Spleen (tissue), 11 donors: ENCODE data around the gene UGT1A7. TPM values are rescaled to one million over a fixed set of nuclear protein-coding genes. Genes with fewer than 3 reads are reported as not detected.
"Not testable (repeated sequence)": the region's sequence is repeated elsewhere in the genome, so short reads cannot be mapped to it uniquely, and the experiment has no call there.

Source experiments
- DNase-seq: peaks from one replicate; pipeline ENCODE4 v3.0.0-alpha.2; 2020
- H3K27ac ChIP-seq, 8 donors: fragments of 200-600 bp; sonication (generic) in 7 of 8; 1 replicate in 4 of 8; 2 replicates in 4 of 8; pipeline versions ENCODE4 v1.5.0 to v1.8.0; 2016 to 2021; ENCODE audit warnings: inconsistent platforms in 4 of 8, mild to moderate bottlenecking in 4 of 8, moderate library complexity in 1 of 8
- H3K27me3 ChIP-seq, 7 donors: fragments of 200-600 bp; sonication (generic) in 6 of 7; replicated peaks in 1 of 7; 1 replicate in 4 of 7; 2 replicates in 3 of 7; pipeline versions ENCODE4 v1.5.0 to v1.8.0; 2016 to 2021; ENCODE audit warnings: inconsistent platforms in 3 of 7, mild to moderate bottlenecking in 1 of 7
- H3K36me3 ChIP-seq, 6 donors: fragments of 200-600 bp; sonication (generic) in 5 of 6; 1 replicate in 4 of 6; 2 replicates in 2 of 6; pipeline versions ENCODE4 v1.5.0 to v1.8.0; 2016 to 2021; ENCODE audit warnings: inconsistent platforms in 2 of 6
- H3K4me1 ChIP-seq, 6 donors: fragments of 200-600 bp; sonication (generic) in 5 of 6; 1 replicate in 3 of 6; 2 replicates in 3 of 6; pipeline versions ENCODE4 v1.5.0 to v1.8.0; 2016 to 2021; ENCODE audit warnings: inconsistent platforms in 3 of 6
- H3K4me3 ChIP-seq, 8 donors: fragments of 200-600 bp; sonication (generic) in 7 of 8; 1 replicate in 4 of 8; 2 replicates in 4 of 8; pipeline versions ENCODE4 v1.5.0 to v1.8.0; 2016 to 2021; ENCODE audit warnings: inconsistent platforms in 4 of 8, mild to moderate bottlenecking in 4 of 8, moderate library complexity in 2 of 8
- H3K9me3 ChIP-seq, 8 donors: fragments of 200-600 bp; sonication (generic) in 7 of 8; 1 replicate in 4 of 8; 2 replicates in 4 of 8; pipeline versions ENCODE4 v1.5.0 to v1.8.0; 2016 to 2021; ENCODE audit warnings: inconsistent platforms in 4 of 8
- POLR2A ChIP-seq, 3 donors: fragments of 450-650 bp; IDR thresholded peaks; one replicate each; pipeline ENCODE4 v1.5.1; 2017; ENCODE audit warnings: antibody characterized with exemption in 3 of 3, mild to moderate bottlenecking in 1 of 3
- POLR2AphosphoS5 ChIP-seq, 3 donors: sonication (generic); formaldehyde crosslinking; IDR thresholded peaks; one replicate each; pipeline ENCODE4 v1.5.1; 2017; ENCODE audit warnings: antibody characterized with exemption in 3 of 3
- WGBS, 5 donors: extraction: QIAGEN DNeasy Blood & Tissue Kit in 3 of 5; methylation state at CpG; one replicate each; pipeline versions ENCODE4 v1.1.5 to v1.1.7; 2013 to 2018; 5-methylcytosine and 5-hydroxymethylcytosine counted together
- intact Hi-C: fragments of 100-400 bp; cut with DNase I; formaldehyde crosslinking; loops from one replicate; pipeline ENCODE4 v1.15.0; 2023; ENCODE audit warnings: low total_unique reads
- polyA plus RNA-seq, 3 donors: library from polyadenylated mRNA; stranded (reverse); fragments of 200-250 nt; gene quantifications; one replicate each; pipeline ENCODE4 v1.2.1, GENCODE V29; 2013
- total RNA-seq, 7 donors: library from RNA; depleted of rRNA in 3 of 7; stranded (reverse); fragments of >200 nt in 3 of 7; fragmentation: NEBNext Ultra II Directional in 4 of 7; extraction: Animal tissue kit (Norgen Biotek cat#: 25700) in 4 of 7; gene quantifications; one replicate each; pipeline versions ENCODE4 v1.1.0 to v1.2.1, GENCODE V29; 2016 to 2021
- TF ChIP-seq, protein P1 (sequence below), 11 experiments: fragments of 200-600 bp in 7 of 11; fragments of 450-650 bp in 4 of 11; sonication (generic) in 4 of 11; IDR thresholded peaks in 8 of 11; conservative IDR thresholded peaks in 3 of 11; 1 replicate in 7 of 11; 2 replicates in 4 of 11; pipeline versions ENCODE4 v1.4.0 to v1.8.0; 2016 to 2021; ENCODE audit warnings: antibody characterized with exemption in 11 of 11, inconsistent platforms in 4 of 11, mild to moderate bottlenecking in 1 of 11
- donor health status: healthy with polysubstance abuse.
- donor health status: DM: no; HTN: no; CAD: no; lungs with moderate emphysema.
- donor health status: DM: no; HTN: no; CAD: no.
- donor health status: Bipolar disorder and iron deficiency.
- donor health status: healthy.
- donor health status: DM: no; HTN: no; CAD: no.
- donor health status: DM: yes; HTN: yes; CAD: no.

The UGT1A7 gene
- total and polyA plus RNA-seq, 10 donors: 0.03 TPM; not detected in 9

GRCh38 chr2:233643128-233643527 lies 38.6 kb upstream of the UGT1A7 start:
- no peaks in the 10 kb centered on the region for H3K4me1 ChIP-seq
- 82 to 100% (median 91%) methylated on average over 1 of the region's 1 CpG for whole genome bisulfite sequencing, 5 donors
- H3K9me3 ChIP-seq: peaks cover 0 to 40% (median 27%) of the 10 kb centered on the region in 8 donors
- intact Hi-C loops: no loop called here
- H3K27ac ChIP-seq: no peak overlapping the region
- DNase-seq: no peak
- H3K36me3 ChIP-seq: no peaks in the 10 kb centered on the region
- H3K27me3 ChIP-seq: no peaks in the 10 kb centered on the region
- no peak overlapping the region for H3K4me3 ChIP-seq
- TF ChIP-seq, protein P1, sequence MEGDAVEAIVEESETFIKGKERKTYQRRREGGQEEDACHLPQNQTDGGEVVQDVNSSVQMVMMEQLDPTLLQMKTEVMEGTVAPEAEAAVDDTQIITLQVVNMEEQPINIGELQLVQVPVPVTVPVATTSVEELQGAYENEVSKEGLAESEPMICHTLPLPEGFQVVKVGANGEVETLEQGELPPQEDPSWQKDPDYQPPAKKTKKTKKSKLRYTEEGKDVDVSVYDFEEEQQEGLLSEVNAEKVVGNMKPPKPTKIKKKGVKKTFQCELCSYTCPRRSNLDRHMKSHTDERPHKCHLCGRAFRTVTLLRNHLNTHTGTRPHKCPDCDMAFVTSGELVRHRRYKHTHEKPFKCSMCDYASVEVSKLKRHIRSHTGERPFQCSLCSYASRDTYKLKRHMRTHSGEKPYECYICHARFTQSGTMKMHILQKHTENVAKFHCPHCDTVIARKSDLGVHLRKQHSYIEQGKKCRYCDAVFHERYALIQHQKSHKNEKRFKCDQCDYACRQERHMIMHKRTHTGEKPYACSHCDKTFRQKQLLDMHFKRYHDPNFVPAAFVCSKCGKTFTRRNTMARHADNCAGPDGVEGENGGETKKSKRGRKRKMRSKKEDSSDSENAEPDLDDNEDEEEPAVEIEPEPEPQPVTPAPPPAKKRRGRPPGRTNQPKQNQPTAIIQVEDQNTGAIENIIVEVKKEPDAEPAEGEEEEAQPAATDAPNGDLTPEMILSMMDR (IDR thresholded peaks at IDR 0.05 in 8 of 11, conservative IDR thresholded peaks at IDR 0.05 in 3 of 11): no peak
- TF ChIP-seq POLR2AphosphoS5 (IDR thresholded peaks at IDR 0.05) (no peak), POLR2A (IDR thresholded peaks at IDR 0.05) (no peak)

DNA sequence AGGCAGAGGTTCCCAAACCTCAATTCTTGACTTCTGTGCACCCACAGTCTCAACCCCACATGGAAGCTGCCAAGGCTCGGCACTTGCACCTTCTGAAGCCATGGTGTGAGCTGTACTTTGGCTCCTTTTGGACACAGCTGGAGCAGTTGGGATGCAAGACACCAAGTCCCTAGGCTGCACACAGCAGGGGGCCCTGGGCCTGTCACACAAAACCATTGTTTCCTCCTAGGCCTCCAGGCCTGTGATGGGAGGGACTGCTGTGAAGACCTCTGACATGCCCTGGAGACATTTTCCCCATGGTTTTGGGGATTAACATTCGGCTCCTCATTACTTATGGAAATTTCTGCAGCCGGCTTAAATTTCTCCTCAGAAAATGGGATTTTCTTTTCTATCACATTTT lies 35.7 kb upstream of the UGT1A7 start:
- H3K36me3 ChIP-seq, H3K4me3 ChIP-seq, H3K27me3 ChIP-seq, H3K4me1 ChIP-seq, H3K27ac ChIP-seq, intact Hi-C loops, DNase-seq: not testable (repeated sequence)
- 86 to 94% (median 92%) methylated on average over 3 of the region's 3 CpGs for WGBS, 5 donors
- peaks cover 0 to 40% (median 27%) of the 10 kb centered on the region in 8 donors for H3K9me3 ChIP-seq

DNA sequence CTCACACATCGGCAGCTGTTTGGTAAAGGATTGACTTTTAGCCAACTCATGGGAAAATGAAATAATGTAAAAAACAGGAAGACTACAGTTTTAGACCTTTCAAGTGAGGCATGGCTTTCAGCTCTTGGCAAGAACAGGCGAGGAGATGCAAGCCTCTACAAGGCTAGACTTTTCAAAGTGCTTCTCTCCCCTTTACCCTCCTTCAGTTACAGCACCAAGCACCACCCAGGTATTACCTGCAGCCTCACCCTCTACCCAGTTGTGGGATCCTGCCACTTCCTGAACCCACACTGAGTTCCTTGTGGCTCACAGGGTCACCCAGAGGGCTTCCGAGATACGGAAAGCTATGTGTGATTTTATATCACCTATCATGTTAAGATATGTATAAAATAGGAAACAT lies 30.7 kb upstream of the UGT1A7 start:
- intact Hi-C loops: no loop called here
- H3K9me3 ChIP-seq: peaks cover 0 to 12% (median 10%) of the 10 kb centered on the region in 8 donors
- no peak overlapping the region for H3K4me3 ChIP-seq
- DNase-seq: no peak
- no peaks in the 10 kb centered on the region for H3K4me1 ChIP-seq
- H3K27ac ChIP-seq: no peak overlapping the region
- H3K27me3 ChIP-seq: no peaks in the 10 kb centered on the region
- TF ChIP-seq POLR2AphosphoS5 (IDR thresholded peaks at IDR 0.05): no peak
- TF ChIP-seq, protein P1 (IDR thresholded peaks at IDR 0.05 in 8 of 11, conservative IDR thresholded peaks at IDR 0.05 in 3 of 11): no peak
- 80 to 92% (median 84%) methylated on average over 4 of the region's 4 CpGs for WGBS, 5 donors
- H3K36me3 ChIP-seq: no peaks in the 10 kb centered on the region

DNA sequence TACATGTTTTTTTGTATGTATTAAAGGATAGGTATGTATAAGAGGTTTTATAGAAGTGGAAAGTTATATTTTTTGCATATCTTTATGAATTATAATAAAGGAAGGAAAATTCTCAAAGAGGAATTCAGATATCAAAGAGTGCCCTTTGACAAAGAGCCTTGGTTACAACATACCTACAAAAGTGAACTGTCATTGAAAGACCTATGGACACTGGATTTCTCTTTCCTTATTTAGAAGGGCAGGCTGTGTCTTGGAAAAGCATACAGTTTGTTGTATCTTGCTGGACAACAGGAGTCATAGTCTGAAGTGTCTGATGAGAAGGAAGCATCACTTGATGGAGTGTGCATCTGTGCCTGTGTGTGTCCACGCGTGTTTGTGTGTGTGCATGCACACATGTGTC lies 30.3 kb upstream of the UGT1A7 start:
- Histone ChIP-seq H3K4me3 (no peak overlapping the region), H3K9me3 (peaks cover 0 to 8% (median 6%) of the 10 kb centered on the region in 8 donors), H3K27ac (no peak overlapping the region), H3K36me3 (no peaks in the 10 kb centered on the region), H3K4me1 (no peaks in the 10 kb centered on the region), H3K27me3 (no peaks in the 10 kb centered on the region)
- no peak for DNase-seq
- intact Hi-C loops: no loop called here
- TF ChIP-seq POLR2AphosphoS5 (IDR thresholded peaks at IDR 0.05) (no peak), POLR2A (IDR thresholded peaks at IDR 0.05) (no peak)
- TF ChIP-seq, protein P1 (IDR thresholded peaks at IDR 0.05 in 8 of 11, conservative IDR thresholded peaks at IDR 0.05 in 3 of 11): no peak
- 91 to 100% (median 95%) methylated on average over 2 of the region's 2 CpGs for WGBS, 5 donors

GRCh38 chr2:233654501-233654900 lies 27.2 kb upstream of the UGT1A7 start:
- no peaks in the 10 kb centered on the region for H3K9me3 ChIP-seq
- no peak overlapping the region for H3K4me3 ChIP-seq
- intact Hi-C loops: no loop called here
- DNase-seq: no peak
- 54 to 68% (median 58%) methylated on average over 6 of the region's 6 CpGs for WGBS, 5 donors
- TF ChIP-seq, protein P1 (IDR thresholded peaks at IDR 0.05 in 8 of 11, conservative IDR thresholded peaks at IDR 0.05 in 3 of 11): no peak
- TF ChIP-seq POLR2A (IDR thresholded peaks at IDR 0.05) (no peak), POLR2AphosphoS5 (IDR thresholded peaks at IDR 0.05) (no peak)
- no peaks in the 10 kb centered on the region for H3K4me1 ChIP-seq
- no peak overlapping the region for H3K27ac ChIP-seq
- no peaks in the 10 kb centered on the region for H3K27me3 ChIP-seq
- H3K36me3 ChIP-seq: no peaks in the 10 kb centered on the region
